B cell (primary cell): ENCODE measurements around the gene BCL2L1.

ENCODE experiments used
- EZH2 ChIP-seq: IDR thresholded peaks from 2 replicates; pipeline ENCODE4 v1.6.1; 2012; ENCODE audit warnings: borderline replicate concordance, low read depth, mild to moderate bottlenecking, moderate library complexity, low read length; ENCODE audit not compliant: insufficient read depth, poor library complexity, severe bottlenecking
- TF ChIP-seq, protein P1 (sequence below): fragments of 200-600 bp; IDR thresholded peaks from one replicate; pipeline ENCODE4 v1.8.0; 2022; ENCODE audit warnings: antibody characterized with exemption, mild to moderate bottlenecking

GRCh38 chr20:31653561-31653960 lies 69.1 kb downstream of the BCL2L1 start:
- TF ChIP-seq, protein P1, sequence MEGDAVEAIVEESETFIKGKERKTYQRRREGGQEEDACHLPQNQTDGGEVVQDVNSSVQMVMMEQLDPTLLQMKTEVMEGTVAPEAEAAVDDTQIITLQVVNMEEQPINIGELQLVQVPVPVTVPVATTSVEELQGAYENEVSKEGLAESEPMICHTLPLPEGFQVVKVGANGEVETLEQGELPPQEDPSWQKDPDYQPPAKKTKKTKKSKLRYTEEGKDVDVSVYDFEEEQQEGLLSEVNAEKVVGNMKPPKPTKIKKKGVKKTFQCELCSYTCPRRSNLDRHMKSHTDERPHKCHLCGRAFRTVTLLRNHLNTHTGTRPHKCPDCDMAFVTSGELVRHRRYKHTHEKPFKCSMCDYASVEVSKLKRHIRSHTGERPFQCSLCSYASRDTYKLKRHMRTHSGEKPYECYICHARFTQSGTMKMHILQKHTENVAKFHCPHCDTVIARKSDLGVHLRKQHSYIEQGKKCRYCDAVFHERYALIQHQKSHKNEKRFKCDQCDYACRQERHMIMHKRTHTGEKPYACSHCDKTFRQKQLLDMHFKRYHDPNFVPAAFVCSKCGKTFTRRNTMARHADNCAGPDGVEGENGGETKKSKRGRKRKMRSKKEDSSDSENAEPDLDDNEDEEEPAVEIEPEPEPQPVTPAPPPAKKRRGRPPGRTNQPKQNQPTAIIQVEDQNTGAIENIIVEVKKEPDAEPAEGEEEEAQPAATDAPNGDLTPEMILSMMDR = no peak
- TF ChIP-seq EZH2 = no peak
